ENCODE data around the gene SPNS1.

DNA sequence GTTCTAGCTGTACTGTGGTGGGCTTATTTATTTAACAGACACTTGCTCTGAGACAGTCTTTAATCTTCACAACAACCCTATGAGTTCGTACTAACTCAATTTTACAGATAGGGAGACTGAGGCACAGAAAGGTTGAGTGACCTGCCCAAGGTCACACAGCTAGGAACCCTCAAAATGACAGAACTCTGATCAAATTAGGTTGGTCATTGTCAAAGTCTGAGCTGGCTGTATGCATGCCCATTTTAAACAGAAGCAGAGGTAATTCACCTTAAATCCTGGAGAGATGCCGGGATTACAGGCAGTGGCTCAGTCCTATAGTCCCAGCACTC is 35.2 kb downstream of the SPNS1 start:
- TF ChIP-seq, protein P1, sequence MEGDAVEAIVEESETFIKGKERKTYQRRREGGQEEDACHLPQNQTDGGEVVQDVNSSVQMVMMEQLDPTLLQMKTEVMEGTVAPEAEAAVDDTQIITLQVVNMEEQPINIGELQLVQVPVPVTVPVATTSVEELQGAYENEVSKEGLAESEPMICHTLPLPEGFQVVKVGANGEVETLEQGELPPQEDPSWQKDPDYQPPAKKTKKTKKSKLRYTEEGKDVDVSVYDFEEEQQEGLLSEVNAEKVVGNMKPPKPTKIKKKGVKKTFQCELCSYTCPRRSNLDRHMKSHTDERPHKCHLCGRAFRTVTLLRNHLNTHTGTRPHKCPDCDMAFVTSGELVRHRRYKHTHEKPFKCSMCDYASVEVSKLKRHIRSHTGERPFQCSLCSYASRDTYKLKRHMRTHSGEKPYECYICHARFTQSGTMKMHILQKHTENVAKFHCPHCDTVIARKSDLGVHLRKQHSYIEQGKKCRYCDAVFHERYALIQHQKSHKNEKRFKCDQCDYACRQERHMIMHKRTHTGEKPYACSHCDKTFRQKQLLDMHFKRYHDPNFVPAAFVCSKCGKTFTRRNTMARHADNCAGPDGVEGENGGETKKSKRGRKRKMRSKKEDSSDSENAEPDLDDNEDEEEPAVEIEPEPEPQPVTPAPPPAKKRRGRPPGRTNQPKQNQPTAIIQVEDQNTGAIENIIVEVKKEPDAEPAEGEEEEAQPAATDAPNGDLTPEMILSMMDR (IDR thresholded peaks at IDR 0.05) = no peak
- no peak for TF ChIP-seq POLR2A (IDR thresholded peaks at IDR 0.05; ENCODE audit: low read length)
- TF ChIP-seq, protein P2, sequence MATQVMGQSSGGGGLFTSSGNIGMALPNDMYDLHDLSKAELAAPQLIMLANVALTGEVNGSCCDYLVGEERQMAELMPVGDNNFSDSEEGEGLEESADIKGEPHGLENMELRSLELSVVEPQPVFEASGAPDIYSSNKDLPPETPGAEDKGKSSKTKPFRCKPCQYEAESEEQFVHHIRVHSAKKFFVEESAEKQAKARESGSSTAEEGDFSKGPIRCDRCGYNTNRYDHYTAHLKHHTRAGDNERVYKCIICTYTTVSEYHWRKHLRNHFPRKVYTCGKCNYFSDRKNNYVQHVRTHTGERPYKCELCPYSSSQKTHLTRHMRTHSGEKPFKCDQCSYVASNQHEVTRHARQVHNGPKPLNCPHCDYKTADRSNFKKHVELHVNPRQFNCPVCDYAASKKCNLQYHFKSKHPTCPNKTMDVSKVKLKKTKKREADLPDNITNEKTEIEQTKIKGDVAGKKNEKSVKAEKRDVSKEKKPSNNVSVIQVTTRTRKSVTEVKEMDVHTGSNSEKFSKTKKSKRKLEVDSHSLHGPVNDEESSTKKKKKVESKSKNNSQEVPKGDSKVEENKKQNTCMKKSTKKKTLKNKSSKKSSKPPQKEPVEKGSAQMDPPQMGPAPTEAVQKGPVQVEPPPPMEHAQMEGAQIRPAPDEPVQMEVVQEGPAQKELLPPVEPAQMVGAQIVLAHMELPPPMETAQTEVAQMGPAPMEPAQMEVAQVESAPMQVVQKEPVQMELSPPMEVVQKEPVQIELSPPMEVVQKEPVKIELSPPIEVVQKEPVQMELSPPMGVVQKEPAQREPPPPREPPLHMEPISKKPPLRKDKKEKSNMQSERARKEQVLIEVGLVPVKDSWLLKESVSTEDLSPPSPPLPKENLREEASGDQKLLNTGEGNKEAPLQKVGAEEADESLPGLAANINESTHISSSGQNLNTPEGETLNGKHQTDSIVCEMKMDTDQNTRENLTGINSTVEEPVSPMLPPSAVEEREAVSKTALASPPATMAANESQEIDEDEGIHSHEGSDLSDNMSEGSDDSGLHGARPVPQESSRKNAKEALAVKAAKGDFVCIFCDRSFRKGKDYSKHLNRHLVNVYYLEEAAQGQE (IDR thresholded peaks at IDR 0.05) = no peak
- TF ChIP-seq JUNB (IDR thresholded peaks at IDR 0.05) = no peak
- no peak for TF ChIP-seq RCOR1 (IDR thresholded peaks at IDR 0.05; ENCODE audit: low read depth, low read length)
- TF ChIP-seq SMC3 (IDR thresholded peaks at IDR 0.05) = no peak
- TF ChIP-seq RAD21 (conservative IDR thresholded peaks at IDR 0.05 in 1 of 2, IDR thresholded peaks at IDR 0.05 in 1 of 2) = no peak
- TF ChIP-seq MYC (IDR thresholded peaks at IDR 0.05; ENCODE audit: borderline replicate concordance, low read length) = no peak
- no peak for TF ChIP-seq ZNF302 (CRISPR knock-in tag; IDR thresholded peaks at IDR 0.05)
- TF ChIP-seq, protein P3, sequence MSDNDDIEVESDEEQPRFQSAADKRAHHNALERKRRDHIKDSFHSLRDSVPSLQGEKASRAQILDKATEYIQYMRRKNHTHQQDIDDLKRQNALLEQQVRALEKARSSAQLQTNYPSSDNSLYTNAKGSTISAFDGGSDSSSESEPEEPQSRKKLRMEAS (IDR thresholded peaks at IDR 0.05) = no peak

Measured in A549 (cell line).